ENCODE measurements around the gene TENM3.

Gene TENM3

DNA sequence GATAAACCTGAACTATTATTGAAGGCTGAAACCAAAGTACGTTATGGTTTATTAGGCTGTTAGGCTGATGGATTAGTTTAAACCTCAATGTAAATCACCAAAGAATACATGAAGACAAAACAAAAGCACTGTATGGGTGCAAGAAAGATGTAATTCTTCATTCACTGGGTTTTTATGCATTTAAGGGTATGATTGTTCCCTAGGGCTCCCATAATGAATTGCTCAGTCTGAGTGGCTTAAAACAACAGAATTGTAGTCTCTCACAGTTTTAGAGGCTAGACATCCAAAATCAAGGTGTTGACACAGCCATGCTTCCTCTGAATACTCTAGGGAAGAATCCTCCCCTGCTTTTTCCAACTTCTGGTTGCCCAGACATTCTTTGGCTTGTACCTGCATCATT, 222.8 kb downstream of the TENM3 start:
- peak; percentile 13 for DNase-seq

DNA sequence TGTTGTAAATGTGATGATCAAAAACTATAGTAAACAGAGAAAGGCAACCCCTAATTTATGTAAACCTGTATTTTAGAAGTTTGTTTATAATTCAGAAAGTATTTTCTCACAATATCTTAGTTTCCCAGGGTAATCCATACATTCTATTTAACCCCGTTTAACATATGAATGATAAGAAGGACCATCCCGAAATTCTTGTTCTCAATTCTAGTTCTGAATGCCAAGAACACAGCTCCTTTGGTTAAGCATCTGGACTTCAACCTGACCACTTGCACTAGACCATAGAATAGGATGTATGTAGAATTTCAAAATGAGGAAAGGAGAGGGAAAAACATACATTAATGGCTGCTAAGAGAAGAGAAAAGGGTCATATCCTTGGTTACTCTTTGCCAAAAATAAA, 227.0 kb downstream of the TENM3 start:
- DNase-seq = no peak

DNA sequence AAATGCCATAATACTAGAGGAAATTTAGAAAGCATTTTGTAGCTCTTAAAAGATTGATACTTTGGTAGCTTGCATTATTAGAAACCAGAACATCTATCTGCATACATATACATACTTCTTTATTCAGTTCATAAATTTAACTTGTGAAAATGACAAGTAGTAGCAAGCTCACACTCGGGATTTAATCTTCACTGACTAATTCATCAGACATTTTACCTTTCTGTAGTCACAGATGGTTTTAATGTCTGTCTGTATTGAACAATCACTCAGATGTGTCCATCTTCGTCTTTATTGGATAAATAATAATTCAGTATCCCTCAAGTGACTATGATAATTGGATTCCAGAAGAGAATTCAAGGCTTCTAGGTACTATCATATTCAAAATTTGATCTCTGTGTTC, 232.3 kb downstream of the TENM3 start:
- DNase-seq = no peak

DNA sequence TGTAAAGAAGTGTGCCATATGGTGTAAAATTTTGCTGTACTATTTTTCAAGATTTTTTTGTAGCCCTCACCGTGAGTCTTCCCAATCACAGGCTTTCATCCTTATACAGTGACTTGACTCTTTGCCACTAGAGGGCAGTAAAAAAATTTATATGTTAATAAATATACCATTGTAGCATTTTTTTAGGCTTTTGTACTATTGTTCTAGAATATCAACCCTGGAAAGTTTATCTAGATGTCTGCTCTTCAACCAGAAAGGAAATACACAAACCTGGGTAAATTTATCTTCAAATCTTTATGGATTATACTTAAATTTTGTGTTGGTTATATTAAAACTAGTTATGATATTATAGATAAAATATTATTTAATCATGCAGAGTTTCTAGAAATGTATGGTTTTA, 235.3 kb downstream of the TENM3 start:
- no peak for DNase-seq

DNA sequence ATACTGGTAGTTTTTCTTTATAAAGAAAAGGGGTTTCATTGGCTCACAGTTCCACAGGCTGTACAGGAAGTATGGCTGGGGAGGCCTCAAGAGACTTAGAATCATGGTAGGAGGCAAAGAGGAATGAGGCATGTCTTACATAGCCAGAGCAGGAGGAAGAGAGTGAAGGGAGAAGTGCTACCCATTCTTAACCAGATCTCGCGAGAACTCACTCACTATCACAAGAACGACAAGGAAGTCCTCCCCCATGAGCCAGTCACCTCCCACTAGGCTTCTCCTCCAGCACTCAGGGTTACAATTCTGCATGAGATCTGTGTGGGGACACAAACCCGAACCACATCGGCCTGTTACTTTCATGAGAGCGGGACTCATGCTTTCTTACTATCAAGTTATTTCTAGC, 240.5 kb downstream of the TENM3 start:
- DNase-seq = no peak

DNA sequence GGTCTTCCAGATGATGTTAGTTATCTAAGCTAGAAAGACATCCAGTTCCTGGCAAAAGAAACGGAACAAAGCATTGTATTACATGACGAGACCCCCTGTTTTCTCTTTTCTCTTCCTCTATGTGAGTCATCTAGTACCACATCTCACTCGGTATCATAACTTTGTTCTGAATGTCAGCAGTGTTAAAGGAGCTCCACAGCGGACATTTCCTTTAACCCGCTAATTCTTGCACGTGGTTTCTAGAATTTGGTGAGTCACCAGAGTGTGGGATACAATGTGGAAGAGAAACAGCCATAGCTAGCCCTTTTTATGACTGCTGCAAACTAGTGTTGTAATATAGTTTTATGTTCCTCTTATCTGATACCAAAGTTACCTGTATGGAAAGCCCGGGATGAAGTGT, 243.7 kb downstream of the TENM3 start:
- no peak for DNase-seq

DNA sequence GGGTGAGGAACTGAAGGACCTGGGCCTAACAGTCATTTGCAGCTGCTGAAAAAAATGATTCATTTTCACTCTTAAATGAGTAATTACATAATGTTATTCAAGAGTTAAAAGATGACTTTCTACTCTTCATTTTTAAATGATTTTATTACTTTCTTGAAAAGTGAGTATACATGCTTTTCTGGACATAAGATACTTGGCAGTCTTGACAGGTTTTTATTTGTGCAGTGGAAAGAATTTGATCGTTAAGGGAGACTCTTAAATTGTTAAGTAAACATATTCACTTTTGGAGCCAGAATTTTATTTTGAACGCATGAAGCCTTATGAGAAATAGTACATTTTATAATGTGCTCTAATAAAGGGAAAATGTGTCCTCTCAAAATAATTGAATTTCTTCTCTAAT, 245.7 kb downstream of the TENM3 start:
- no peak for DNase-seq

DNA sequence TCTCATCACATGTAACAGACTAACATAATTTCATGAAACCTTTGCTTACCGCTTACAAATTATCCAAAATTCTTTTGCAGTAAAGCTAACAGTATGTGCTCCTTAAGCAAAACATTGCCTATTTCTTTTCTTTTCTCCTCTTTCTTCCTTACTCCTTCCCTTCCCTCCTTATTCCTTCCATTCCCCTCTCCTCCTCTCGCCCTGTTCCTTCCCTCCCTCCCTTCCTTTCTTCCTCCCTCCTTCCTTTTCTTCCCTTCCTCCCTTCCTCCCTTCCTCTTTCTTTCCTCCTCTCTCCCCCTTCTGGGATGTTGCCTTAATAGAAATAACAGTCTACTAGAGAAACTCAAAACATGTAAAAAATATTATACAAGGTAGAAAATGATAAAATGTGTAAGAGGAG, 246.4 kb downstream of the TENM3 start:
- DNase-seq = no peak

DNA sequence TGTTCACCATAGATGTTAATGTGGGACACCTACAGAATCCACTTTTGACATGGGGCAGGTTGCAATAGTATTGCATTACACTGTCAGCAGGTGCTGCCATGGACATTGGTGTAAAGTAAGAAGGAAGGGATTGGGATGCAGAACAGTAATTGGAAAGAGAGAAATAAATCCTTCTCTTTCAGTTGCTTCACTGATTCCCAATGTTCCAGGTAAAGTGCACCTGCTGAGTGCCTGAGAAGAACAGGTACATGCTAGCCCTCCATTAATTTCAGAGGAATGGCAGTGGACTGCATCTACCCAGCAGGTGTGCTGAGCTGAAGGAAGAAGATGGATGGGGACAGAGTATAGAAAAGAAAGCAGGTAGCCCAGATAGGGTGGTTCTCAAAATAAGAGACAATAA, 248.5 kb downstream of the TENM3 start:
- no peak for DNase-seq

DNA sequence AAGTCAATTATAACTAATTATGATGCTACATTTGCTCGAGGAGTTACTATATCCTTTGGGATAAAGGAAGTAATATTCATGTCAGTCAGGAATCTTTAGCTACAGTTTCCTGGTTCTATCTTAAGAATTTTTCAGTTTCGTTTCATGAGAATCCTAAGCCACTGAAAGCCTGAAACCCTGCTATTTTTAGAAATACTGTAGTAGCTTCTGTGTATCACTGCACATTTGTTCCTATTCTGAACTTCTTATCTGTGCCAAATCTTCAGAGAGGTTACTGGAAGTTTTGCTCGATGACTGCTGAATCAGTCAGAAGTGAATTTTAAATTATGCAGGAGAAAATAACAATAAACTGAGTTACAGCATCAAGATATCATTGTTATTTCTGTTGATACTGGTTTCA, 249.2 kb downstream of the TENM3 start:
- DNase-seq = no peak

DNA sequence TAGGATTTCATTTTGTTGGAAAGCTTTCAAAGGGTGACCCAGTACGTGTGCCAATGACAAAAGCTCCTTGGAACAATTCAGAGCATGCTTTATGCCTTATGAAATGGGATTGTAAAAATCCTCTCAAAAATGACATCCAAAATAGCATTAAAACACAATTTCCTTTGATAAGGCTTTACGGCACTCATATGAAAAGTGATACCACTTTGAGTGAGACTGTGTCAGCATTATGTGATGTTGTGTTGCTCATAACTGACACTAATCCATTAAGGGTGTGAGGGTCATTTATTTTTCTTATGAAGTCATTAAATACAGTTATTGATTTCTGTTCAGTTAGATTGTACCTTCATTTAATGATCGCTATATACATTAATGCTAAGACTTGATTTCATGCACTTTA, 250.2 kb downstream of the TENM3 start:
- no peak for DNase-seq

DNA sequence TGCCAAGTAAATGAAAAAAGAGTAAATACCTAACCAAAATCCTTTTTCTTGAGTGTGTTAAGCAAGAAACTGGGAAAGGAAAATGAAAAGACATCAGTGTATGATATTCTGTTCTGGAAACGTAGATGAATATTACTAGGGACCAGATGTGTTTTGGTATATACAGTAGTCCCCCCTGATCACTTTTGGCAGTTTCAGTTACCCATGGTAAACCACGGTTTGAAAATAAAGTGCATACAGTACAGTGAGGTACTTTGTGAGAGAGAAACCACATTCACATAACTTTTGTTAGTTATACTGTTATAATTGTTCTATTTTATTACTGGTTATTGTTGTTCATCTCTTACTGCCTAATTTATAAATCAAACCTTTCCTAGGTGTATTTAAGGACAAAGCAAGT, 250.9 kb downstream of the TENM3 start:
- no peak for DNase-seq

DNA sequence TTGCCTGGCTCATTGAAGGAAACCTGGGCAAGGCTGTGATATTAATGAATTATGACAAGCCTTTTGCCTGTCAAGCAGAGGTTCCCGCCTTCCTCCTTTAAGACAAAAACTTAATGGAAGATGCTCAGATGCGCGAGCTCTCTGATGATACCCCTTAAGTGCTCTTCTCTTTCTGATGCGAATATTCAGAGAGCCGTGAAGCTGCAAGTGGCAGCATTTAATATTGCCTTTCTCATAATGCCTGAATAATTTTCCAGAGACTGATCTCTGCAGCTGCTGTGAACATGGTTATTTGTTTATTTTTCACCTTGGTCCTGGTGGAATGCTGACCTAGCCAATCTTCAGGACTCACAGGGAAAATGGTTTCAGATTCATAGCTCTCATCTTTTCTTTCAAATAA, 251.8 kb downstream of the TENM3 start:
- DNase-seq = no peak

DNA sequence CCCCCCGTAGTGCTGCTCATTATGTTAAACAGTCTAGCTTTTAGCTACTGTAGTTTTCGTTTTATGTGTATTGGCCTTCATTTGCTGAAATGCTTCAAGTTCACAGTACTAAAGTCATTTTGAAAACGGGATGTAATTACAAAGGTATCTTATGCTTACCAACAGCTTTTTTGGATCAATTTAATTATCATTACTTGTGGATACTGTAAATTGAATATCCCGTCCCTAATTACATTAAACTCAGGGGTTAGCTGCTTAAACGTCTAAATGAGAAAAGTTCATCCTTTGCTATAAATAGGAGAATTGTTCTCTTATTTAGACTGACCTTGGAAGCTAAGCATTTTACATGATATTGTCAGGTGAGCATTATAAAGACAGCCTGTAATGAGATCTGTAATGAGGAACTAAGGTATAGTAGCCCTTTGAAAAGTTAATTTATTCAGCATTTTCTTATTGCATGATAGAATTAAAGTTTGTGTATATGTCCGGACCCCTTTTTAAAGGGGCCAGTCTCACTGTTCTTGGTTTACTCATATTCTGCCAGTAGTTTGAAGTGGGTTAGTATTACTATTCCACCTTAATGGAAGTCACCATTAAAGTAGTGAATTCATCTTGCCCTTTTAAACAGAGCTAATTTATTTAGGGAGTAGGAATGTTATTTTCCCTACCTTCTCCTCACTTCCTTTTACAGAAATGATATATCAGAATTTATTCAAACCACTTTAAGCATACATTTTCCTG, 252.6 kb downstream of the TENM3 start:
- no peak for DNase-seq

DNA sequence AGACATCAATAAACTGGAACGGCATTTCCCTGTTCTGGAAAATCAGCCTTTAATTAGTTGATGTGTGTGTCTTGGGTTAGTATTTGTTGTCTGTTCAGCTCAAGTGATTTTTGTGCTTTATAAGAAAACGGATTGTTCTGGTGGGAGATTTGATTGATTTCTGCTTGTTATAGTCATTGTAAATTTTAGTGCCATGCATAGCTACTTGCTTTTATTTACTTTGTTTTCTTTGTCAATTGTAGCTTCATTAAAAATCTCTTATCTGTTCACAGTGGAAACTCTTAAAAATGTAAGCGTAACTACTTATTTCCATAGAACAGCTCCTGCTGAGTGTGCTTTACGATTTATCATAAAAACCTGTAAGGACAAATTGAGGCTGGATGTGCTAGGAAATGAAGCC, 253.2 kb downstream of the TENM3 start:
- no peak for DNase-seq

DNA sequence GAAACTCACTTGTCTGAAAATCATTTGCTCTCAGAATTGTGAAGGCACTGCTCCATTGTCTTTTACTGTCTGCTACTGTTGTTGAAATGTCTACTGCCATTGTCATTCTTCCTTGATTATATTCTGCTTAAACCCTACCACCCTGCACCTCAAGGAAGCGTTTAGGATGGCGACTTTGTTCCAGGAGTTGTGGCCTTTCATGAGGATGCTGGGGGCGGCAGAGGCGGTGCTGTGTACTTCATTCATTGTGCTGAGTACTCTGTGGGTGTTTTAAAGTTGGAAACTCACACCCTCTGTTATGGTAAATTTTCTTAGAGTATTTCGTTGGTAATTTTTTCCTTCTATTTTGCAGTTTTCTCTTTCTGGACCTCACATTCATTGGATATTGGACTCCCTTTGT, 258.9 kb downstream of the TENM3 start:
- no peak for DNase-seq

DNA sequence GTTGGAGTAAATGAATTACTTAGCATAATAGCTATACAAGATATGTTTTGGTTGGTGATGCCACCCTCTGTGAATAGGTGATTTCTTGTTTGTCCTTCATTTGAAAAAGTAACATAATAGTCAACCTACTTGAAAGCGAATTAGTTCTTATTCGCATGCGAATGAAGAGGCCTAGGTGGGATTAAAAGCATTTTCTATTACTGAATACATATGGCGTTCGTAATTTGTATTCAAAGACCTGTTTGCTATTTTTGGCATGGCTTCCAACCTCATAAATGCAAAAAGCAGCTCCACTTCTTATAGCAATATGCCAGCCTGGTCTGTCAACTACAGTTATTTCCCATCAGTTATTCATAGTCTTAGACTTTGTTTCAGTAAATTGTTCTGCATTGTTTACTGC, 261.3 kb downstream of the TENM3 start:
- DNase-seq = no peak

DNA sequence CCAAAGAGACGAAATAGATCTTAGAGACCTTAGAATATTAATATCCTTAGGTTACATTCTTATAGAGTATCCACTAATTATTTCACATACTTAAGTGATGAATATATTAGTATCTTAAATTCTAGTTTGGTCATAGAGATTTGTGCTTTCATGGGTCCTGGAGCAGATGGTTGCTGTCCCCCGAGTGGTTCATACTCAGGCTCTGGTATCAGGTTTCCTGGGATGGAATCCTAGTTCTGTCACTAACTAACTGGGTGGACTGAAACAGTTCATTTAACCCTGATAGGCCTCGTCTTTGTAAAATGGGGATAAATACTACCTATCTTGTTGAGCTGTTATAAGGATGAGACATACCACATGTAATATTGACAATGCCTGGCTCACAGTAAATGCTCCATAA, 264.6 kb downstream of the TENM3 start:
- DNase-seq = no peak

DNA sequence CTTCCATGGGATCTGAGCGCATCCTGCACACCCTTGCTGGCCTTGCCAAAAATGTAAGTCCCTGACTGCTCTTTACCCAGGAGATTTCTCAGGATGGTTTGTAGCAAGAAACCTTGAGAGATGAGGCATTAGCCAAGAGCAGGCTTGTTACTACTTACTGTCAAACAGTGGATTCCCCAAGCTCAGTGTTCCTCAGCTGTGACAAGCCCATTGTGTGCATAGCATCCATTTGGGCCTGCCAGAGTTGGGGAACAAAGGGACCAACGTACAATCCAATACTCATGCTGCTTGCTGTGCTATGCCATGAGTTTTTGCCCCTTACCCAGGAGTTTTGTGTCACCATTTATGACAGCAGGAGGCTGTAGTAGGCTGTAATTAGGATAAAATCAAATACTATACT, 267.6 kb downstream of the TENM3 start:
- no peak for DNase-seq

DNA sequence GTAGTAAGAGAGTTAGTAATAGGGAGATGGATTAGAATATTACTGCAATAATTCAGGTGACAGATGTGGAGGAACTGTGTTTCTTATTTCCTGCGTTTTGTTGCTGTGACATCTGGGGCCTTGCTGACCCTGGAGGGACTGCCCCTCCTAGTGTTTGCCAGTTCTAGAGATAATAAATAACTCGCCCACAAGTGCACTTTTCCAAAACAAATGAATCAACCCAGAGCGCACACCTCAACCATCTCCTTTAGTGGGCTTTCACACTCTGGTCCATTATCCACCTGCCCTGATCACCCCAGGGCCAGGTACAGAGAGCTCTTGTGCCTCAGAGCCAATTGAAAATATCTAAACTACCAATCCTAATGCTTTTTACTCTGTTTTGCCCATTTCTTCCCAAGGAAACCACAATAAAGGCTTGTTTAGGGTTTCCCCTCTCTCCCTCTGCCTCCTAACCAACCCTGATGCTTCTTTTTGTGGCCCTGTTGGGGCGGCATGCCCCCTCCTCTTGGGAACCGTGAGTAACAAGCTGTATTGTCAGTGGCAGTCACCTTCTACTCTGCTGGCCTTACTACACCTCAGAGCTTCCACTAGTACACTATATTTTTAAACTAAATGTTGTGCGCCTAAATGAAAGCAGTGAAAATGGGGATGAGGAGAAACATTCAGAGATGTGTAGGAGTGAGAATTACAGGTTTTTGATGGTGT, 270.5 kb downstream of the TENM3 start:
- no peak for DNase-seq

DNA sequence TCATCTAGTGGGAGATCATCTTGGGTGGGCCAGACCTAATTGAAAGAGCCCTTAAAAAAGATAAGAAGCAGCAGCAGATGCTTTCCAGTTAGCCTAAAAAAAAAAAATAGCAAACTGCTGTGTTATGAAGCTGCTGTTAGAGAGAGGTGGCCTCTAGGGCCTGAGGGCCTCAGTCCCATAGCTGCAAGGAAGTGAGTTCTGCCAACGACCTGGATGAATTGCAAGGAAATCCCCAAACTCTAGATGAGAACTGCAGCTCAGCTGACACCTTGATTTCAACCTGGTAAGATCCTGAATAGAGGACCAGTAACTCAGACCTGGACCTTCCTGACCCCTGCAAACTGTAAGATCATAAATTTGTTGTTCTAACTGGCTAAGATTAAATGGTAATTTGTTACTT, 275.2 kb downstream of the TENM3 start:
- no peak for DNase-seq

DNA sequence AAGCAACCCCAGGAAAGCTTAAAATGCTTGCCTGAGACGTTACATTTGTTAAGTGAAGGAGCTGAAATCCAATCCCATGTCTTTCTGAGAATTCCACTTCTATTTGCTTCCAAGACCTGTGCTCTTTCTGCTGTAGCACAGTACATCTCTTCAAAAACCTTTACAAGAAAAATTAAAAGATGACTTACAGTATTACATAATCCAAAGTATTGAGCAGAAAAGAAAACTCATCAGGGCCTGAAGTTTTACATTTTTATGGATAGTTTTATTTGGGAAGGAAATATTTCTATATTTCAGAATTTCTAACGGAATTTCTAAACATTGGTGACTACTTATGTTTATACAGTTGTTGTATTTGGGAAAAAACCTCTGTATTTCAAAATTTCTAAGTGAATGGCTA, 276.3 kb downstream of the TENM3 start:
- DNase-seq = no peak

DNA sequence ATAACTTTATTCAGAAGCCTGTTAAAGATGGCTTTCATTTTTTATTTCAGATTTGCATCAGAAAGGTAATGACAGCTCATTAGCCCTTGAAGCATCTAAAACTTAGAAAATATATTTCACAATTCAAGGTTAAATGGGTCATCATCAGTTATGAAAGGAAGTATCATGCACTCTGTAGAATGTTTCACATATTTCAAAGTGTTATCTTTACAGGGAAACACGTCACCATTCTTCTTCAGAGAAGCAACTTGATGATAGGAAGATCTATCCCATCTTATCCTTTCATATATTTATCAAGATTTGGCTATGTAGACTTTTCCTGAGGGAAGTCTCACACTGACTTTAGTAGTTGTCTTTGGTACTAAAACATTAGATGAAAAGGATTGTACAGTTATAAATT, 277.8 kb downstream of the TENM3 start:
- no peak for DNase-seq

DNA sequence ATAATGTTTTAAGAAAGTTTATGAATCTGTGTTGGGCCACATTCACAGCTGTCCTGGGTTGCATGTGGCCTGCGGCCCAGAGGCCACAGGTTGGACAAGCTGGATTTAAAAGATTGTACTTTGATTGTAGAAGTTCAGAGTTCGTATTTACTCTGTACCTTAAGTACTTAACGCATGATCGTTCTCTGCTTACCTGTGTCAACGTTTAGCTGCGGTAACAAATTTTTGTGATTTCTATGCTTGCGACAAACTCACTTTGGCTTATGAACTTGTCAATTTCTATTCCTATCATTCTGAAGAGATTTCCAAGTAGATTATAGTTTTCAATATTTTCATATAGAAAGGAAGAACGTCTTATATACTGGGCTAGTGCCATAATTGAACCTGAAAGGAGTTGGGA, 285.6 kb downstream of the TENM3 start:
- no peak for DNase-seq

DNA sequence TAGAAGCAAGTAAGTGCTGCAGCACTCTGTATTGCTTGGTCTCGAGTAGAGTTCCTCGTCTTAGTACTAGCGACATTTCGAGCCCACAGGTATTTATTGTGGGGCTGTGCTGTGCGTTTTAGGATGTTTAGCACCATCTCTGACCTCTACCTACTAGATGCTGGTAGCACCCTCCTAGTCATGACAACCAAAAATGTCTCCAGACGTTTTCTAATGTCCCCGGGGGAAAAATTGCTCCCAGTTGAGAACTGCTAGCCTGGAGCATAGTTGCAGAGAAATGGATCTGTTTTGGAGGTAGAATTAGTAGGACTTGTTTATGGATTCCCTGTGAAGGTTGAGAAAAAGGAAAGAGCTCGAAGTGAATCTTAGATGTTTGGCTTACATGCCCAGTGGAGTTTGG, 287.2 kb downstream of the TENM3 start:
- no peak for DNase-seq

Measured in NCI-H1436 treated with DMSO at 0.1 percent for 48 hours (cell line).